GM12891 (cell line): ENCODE results near the gene UCK2.
A peak's percentile ranks its signal among the peaks of the same experiment; 100 is the strongest.

Source experiments
- DNase-seq: peaks from one replicate; pipeline ENCODE4 v3.0.0; 2011; ENCODE audit warnings: low spot score; ENCODE audit not compliant: insufficient read length
- FAIRE-seq: peaks from 2 replicates; lab custom pipeline; 2011; peaks lifted over from hg19 to GRCh38; lab: Jason Lieb, UNC
- PAX5 ChIP-seq: IDR thresholded peaks from 2 replicates; pipeline ENCODE4 v1.6.1; 2011; ENCODE audit warnings: low read length, moderate library complexity, mild to moderate bottlenecking; ENCODE audit not compliant: insufficient read depth, severe bottlenecking
- POLR2A ChIP-seq: IDR thresholded peaks from 2 replicates; pipeline ENCODE4 v1.6.1; 2011; ENCODE audit warnings: low read depth, low read length, control low read depth
- POLR2AphosphoS5 ChIP-seq: IDR thresholded peaks from 2 replicates; pipeline ENCODE4 v1.6.1; 2011; ENCODE audit warnings: low read depth, low read length, control low read depth
- POU2F2 ChIP-seq: IDR thresholded peaks from 2 replicates; pipeline ENCODE4 v1.6.1; 2011; ENCODE audit warnings: low read depth, mild to moderate bottlenecking, control low read depth, low read length, moderate library complexity
- SPI1 ChIP-seq: IDR thresholded peaks from 2 replicates; pipeline ENCODE4 v1.6.1; 2011; ENCODE audit warnings: low read depth, low read length, control low read depth
- TAF1 ChIP-seq: IDR thresholded peaks from 2 replicates; pipeline ENCODE4 v1.6.1; 2011; ENCODE audit warnings: low read depth, low read length, control low read depth

The UCK2 gene

GRCh38 chr1:165863346-165863745, 35.9 kb downstream of the UCK2 start:
- no peak for TF ChIP-seq POU2F2
- no peak for TF ChIP-seq POLR2AphosphoS5
- no peak for TF ChIP-seq POLR2A
- TF ChIP-seq SPI1, result no peak
- no peak for TF ChIP-seq PAX5
- no peak for TF ChIP-seq TAF1
- FAIRE-seq (no peak), DNase-seq (no peak)

- TF ChIP-seq POU2F2, result no peak
- no peak for TF ChIP-seq SPI1
- no peak for TF ChIP-seq TAF1
- TF ChIP-seq POLR2AphosphoS5, result no peak
- no peak for TF ChIP-seq POLR2A
- TF ChIP-seq PAX5, result no peak
- DNase-seq (no peak), FAIRE-seq (no peak)
Observed at GRCh38 chr1:165865633-165866340, 38.4 kb downstream of the UCK2 start.

- FAIRE-seq (no peak), DNase-seq (no peak)
- TF ChIP-seq POLR2A (no peak), SPI1 (no peak), TAF1 (no peak), POU2F2 (no peak)
Observed at GRCh38 chr1:165869343-165869742, 41.9 kb downstream of the UCK2 start.

- TF ChIP-seq POU2F2 (peak; percentile 70; the same call in 1 of the 2 replicates), POLR2AphosphoS5 (no peak), SPI1 (peak; percentile 89)
- DNase-seq (no peak), FAIRE-seq (peak; percentile 83)
Observed at GRCh38 chr1:165871311-165872067, 44.1 kb downstream of the UCK2 start.

GRCh38 chr1:165873481-165873880, 46.1 kb downstream of the UCK2 start:
- TF ChIP-seq TAF1 (no peak), POU2F2 (no peak), SPI1 (no peak), PAX5 (no peak), POLR2AphosphoS5 (no peak), POLR2A (no peak)
- no peak for FAIRE-seq
- DNase-seq, result no peak

GRCh38 chr1:165874643-165875042, 47.2 kb downstream of the UCK2 start:
- no peak for FAIRE-seq
- no peak for DNase-seq
- TF ChIP-seq TAF1 (no peak), SPI1 (no peak), PAX5 (no peak), POU2F2 (no peak), POLR2AphosphoS5 (no peak), POLR2A (no peak)

GRCh38 chr1:165875171-165875570, 47.8 kb downstream of the UCK2 start:
- FAIRE-seq (peak; percentile 71), DNase-seq (no peak)
- TF ChIP-seq POLR2AphosphoS5 (no peak), SPI1 (no peak), PAX5 (no peak), POLR2A (no peak), TAF1 (no peak), POU2F2 (no peak)

GRCh38 chr1:165875604-165876003, 48.2 kb downstream of the UCK2 start:
- FAIRE-seq, result no peak
- TF ChIP-seq TAF1 (no peak), POLR2A (no peak), PAX5 (no peak), POU2F2 (no peak), POLR2AphosphoS5 (no peak), SPI1 (no peak)
- no peak for DNase-seq

- DNase-seq (no peak), FAIRE-seq (peak; percentile 5)
- no peak for TF ChIP-seq SPI1
- no peak for TF ChIP-seq POLR2A
- TF ChIP-seq TAF1, result no peak
- TF ChIP-seq PAX5, result no peak
- TF ChIP-seq POU2F2, result no peak
- no peak for TF ChIP-seq POLR2AphosphoS5
Observed at GRCh38 chr1:165876121-165876520, 48.7 kb downstream of the UCK2 start.

- DNase-seq (no peak), FAIRE-seq (no peak)
- TF ChIP-seq PAX5 (no peak), POU2F2 (no peak), POLR2AphosphoS5 (no peak), SPI1 (no peak), POLR2A (no peak), TAF1 (no peak)
Observed at GRCh38 chr1:165877411-165877810, 50.0 kb downstream of the UCK2 start.
